ENCODE data around the gene CELA2A.
"Not testable (repeated sequence)": the region's sequence is repeated elsewhere in the genome, so short reads cannot be mapped to it uniquely, and the experiment has no call there.

Gene CELA2A

GRCh38 chr1:15425521-15425920, 31.0 kb upstream of the CELA2A start:
- DNase-seq (ENCODE audit: low read depth), result no peak

DNA sequence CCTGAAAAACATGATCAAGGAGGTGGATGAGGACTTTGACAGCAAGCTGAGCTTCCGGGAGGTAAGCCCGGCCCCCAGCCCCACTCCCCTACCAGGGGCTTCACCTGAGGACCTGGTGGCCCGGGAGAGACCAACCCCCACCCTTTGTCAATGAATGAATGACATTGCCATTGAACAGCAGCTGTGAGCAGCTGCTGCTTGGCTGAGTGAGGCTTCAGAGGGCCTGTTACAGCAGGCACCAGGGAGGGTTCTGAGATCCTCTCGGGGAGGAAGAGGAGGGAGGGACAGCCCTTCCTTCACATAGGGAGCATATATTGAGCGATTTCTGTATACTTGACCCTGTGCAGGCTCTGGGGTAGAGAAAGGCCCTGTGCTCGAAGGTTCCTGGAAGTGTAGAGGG, 30.6 kb upstream of the CELA2A start:
- no peak for DNase-seq (ENCODE audit: low read depth)

- no peak for DNase-seq (ENCODE audit: low read depth)
Measured at GRCh38 chr1:15426492-15427279, 29.8 kb upstream of the CELA2A start.

- DNase-seq (ENCODE audit: low read depth), result no peak
Measured at GRCh38 chr1:15427280-15427666, 29.3 kb upstream of the CELA2A start.

- not testable (repeated sequence) for DNase-seq (ENCODE audit: low read depth)
Measured at GRCh38 chr1:15428252-15428651, 28.3 kb upstream of the CELA2A start.

- DNase-seq (ENCODE audit: low read depth), result no peak
Measured at GRCh38 chr1:15428815-15429435, 27.6 kb upstream of the CELA2A start.

DNA sequence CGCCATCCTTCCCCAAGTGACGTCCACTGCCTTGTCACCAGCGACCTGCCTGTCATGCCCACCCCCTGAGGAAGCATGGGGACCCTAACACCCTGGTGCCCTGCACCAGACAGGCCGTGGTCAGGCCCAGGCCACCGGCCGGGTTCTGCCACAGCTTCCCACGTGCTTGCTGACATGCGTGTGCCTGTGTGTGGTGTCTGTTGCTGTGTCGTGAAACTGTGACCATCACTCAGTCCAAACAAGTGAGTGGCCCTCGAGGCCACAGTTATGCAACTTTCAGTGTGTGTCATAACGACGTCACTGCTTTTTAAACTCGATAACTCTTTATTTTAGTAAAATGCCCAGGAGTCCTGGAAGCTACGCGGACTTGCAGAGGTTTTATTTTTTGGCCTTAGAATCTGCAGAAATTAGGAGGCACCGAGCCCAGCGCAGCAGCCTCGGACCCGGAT, 26.8 kb upstream of the CELA2A start:
- no peak for DNase-seq (ENCODE audit: low read depth)

GRCh38 chr1:15430787-15431570, 25.6 kb upstream of the CELA2A start:
- no peak for DNase-seq (ENCODE audit: low read depth)

DNA sequence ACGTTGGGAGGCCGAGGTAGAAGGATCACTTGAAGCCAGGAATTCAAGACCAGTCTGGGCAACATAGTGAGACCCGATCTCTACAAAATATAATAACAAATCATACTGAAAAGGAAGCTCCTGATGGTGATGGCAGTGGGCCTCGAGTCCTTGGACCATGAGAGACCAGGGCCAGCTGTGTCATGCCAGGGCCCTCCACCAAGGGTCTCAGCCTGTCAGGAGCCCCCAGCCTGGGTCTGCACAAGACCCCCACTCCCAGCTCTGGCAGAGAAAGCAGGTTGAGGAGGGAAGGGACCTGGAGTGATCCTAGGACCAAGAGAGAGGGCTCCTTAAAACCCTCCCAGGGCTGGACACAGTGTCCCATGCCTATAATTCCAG, 25.0 kb upstream of the CELA2A start:
- no peak for DNase-seq (ENCODE audit: low read depth)

GRCh38 chr1:15432324-15432723, 24.2 kb upstream of the CELA2A start:
- DNase-seq (ENCODE audit: low read depth), result no peak

- DNase-seq (ENCODE audit: low read depth), result no peak
Measured at GRCh38 chr1:15433471-15433870, 23.1 kb upstream of the CELA2A start.

- DNase-seq (ENCODE audit: low read depth), result not testable (repeated sequence)
Measured at GRCh38 chr1:15434739-15435138, 21.8 kb upstream of the CELA2A start.

GRCh38 chr1:15435239-15436077, 21.1 kb upstream of the CELA2A start:
- DNase-seq (ENCODE audit: low read depth), result no peak

DNA sequence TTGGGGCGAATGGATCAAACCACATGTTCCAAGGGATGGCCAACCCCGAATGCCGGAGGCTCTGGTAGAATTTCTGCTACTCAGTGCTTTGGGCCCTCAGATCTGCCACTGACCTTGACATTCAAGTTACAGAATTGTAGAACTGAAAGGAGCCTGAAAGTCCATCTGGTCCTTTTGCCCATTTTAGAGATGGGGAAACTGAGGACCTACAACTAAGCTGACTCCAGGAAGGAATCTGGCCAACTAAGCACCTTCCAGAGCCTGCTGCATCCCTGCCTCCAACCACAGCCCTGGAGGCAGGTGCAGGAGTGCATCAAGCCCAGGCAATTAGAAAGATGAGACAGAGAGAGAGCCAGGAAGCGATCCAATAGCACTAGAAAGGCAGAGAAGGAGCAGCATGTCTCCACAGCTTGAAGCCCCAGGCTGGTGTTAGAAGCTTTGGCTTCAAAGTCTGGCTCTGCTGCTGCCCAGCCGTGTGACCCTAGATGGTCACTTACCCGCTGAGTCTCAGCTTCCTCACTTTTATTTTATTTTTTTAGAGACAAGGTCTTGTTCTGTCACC, 19.6 kb upstream of the CELA2A start:
- DNase-seq (ENCODE audit: low read depth), result no peak

GRCh38 chr1:15439325-15439724, 17.2 kb upstream of the CELA2A start:
- DNase-seq (ENCODE audit: low read depth), result no peak

DNA sequence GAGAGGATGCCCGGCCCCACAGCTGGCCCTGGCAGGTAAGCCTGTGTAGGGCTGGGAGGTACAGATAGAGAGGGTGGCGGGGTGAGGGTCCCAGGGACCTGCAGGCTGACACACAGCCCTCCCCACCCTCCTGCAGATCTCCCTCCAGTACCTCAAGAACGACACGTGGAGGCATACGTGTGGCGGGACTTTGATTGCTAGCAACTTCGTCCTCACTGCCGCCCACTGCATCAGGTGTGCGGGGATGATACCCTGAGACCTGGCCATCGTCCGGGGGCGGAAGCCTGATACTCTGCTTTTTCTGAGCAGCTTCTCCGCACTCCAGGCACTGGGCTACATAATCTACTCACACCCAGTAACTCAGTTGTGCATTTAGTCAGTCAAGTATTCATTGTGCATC, 16.2 kb upstream of the CELA2A start:
- DNase-seq (ENCODE audit: low read depth), result no peak

GRCh38 chr1:15441247-15441646, 15.3 kb upstream of the CELA2A start:
- DNase-seq (ENCODE audit: low read depth), result no peak

DNA sequence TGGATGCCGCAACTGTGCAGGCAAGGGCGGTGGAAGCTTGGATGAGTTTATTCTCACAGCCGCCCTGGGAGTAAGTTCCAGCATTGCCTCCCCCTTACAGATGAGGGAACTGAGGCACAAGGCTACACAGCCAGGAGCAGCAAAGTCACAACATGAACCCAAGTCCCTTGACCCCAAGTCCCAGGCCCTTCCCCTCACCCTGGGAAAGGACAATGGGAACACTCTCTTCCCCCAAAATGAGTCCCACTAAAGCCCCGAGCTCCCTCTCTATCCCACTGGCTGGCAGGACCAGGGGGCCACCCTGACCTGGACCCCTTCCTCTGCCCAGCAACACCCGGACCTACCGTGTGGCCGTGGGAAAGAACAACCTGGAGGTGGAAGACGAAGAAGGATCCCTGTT, 14.4 kb upstream of the CELA2A start:
- no peak for DNase-seq (ENCODE audit: low read depth)

DNA sequence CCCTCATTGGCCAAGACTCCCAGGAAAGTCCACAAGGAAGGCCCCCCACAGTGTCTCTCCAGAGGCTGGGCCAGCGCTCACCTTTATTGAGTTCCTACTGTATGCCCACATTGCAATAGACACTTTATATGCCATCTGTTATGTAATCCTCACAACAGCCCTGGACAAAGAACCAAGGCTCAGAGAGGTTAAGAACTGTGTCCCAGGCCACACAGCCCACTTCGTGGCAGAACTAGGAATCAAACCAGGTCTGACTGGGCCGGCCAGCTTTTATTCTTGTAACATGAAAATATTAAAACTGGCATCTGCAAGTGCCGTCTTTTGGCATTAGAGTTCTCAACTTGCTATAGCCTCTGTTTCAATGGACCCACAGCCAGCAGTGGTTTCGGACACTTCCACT, 13.8 kb upstream of the CELA2A start:
- DNase-seq (ENCODE audit: low read depth), result no peak

DNA sequence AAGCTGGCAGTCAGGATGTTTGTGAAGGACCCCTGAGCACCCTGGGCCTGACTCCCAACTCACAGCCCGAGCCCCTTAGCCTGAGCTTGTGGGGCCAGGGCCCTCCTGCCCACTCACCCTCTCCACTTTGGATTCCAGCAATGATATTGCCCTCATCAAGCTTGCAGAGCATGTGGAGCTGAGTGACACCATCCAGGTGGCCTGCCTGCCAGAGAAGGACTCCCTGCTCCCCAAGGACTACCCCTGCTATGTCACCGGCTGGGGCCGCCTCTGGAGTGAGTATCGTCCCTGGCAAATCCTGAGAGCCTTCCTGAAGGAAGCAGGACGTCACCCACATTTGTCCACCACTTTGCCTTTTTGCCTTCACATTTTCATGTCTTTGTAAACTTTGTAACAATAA, 13.3 kb upstream of the CELA2A start:
- no peak for DNase-seq (ENCODE audit: low read depth)

- DNase-seq (ENCODE audit: low read depth), result no peak
Measured at GRCh38 chr1:15444468-15445389, 11.8 kb upstream of the CELA2A start.
